ENCODE data around the gene MACROD1. TPM values are rescaled to one million over a fixed set of nuclear protein-coding genes. Genes with fewer than 3 reads are reported as not detected.
A peak's percentile ranks its signal among the peaks of the same experiment; 100 is the strongest.

The MACROD1 gene
- total and polyA plus RNA-seq, 2 of the 13 experiments (the other 11 are each of a cell fraction or from before 2014, with no cell fraction given), result 23.1 to 34.5 TPM

- peak; percentile 13; the same call in 1 of the 2 replicates for TF ChIP-seq CTCF (CRISPR knock-in tag; IDR thresholded peaks at IDR 0.05)
- TF ChIP-seq PCBP1 (IDR thresholded peaks at IDR 0.05; ENCODE audit: borderline replicate concordance, low read depth, low read length), result peak; percentile 36; the same call in 1 of the 2 replicates
- TF ChIP-seq ZNF629 (CRISPR knock-in tag; conservative IDR thresholded peaks at IDR 0.05), result peak; percentile 68
- peak; percentile 38; the same call in 1 of the 2 replicates for TF ChIP-seq HNF4A (CRISPR knock-in tag; IDR thresholded peaks at IDR 0.05)
- no peak for TF ChIP-seq RAD51 (IDR thresholded peaks at IDR 0.05; ENCODE audit: borderline replicate concordance)
- peak; percentile 80 for TF ChIP-seq PATZ1 (CRISPR knock-in tag; IDR thresholded peaks at IDR 0.05)
- peak; percentile 38; the same call in 1 of the 2 replicates for TF ChIP-seq PAXIP1 (CRISPR knock-in tag; conservative IDR thresholded peaks at IDR 0.05)
- TF ChIP-seq ZNF496 (CRISPR knock-in tag; IDR thresholded peaks at IDR 0.05; ENCODE audit: insufficient replicate concordance), result no peak
- TF ChIP-seq NFAT5 (CRISPR knock-in tag; IDR thresholded peaks at IDR 0.05), result no peak
- peak; percentile 38; the same call in 1 of the 2 replicates for TF ChIP-seq THRA (CRISPR knock-in tag; IDR thresholded peaks at IDR 0.05; ENCODE audit: borderline replicate concordance)
- peak; percentile 32; the same call in 1 of the 2 replicates for TF ChIP-seq MAZ (IDR thresholded peaks at IDR 0.05; ENCODE audit: borderline replicate concordance, low read depth, low read length)
- no peak for TF ChIP-seq MAZ (CRISPR knock-in tag; IDR thresholded peaks at IDR 0.05; ENCODE audit: low read depth)
These were observed 117.7 kb downstream of the MACROD1 start (continued) for GRCh38 chr11:64048042-64048854.

Data from HepG2 (cell line).